ENCODE measurements around the gene OR5H1. TPM values are rescaled to one million over a fixed set of nuclear protein-coding genes. Genes with fewer than 3 reads are reported as not detected.

Gene OR5H1
- total RNA-seq, 6 donors from 2014 or later, result not detected

DNA sequence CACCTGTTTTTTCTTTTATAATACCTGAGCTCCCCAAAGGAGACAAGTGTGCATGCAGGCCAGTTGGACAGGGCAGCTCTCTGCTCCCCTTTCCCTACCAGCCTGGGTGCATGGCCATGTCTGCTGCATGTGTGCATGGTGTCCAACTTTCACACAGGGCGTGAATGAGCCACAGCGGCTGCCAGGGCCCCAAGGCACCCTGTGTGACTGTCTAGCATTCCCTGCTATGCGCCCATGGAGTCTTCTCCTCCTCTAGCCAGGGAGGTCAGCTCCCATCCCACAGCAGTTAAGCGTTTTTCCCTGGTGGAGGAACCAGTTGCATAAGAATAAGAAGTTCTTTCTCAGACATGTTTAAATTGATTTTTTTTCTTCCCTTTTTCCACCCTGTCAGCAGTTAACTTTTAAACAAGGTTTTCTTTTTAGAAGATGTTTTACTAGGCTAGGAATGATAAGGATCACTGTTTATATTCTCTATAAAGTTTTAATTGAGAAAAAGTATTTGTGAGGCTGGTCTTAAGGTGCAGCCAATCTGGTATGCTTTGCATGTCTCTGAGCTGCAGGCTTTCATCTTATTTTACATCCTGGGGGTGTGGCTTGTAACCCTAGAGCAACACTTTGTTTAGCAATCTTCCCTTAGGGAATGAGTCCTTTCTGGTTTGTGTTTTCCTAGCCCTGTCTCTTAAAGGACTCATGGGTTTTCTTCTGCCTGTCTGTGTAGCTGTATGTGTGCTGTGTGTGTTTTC is 20.5 kb upstream of the OR5H1 start:
- TF ChIP-seq POLR2AphosphoS5 (IDR thresholded peaks at IDR 0.05) (no peak), EP300 (IDR thresholded peaks at IDR 0.05) (no peak), POLR2A (IDR thresholded peaks at IDR 0.05) (no peak)
- TF ChIP-seq, protein P1, sequence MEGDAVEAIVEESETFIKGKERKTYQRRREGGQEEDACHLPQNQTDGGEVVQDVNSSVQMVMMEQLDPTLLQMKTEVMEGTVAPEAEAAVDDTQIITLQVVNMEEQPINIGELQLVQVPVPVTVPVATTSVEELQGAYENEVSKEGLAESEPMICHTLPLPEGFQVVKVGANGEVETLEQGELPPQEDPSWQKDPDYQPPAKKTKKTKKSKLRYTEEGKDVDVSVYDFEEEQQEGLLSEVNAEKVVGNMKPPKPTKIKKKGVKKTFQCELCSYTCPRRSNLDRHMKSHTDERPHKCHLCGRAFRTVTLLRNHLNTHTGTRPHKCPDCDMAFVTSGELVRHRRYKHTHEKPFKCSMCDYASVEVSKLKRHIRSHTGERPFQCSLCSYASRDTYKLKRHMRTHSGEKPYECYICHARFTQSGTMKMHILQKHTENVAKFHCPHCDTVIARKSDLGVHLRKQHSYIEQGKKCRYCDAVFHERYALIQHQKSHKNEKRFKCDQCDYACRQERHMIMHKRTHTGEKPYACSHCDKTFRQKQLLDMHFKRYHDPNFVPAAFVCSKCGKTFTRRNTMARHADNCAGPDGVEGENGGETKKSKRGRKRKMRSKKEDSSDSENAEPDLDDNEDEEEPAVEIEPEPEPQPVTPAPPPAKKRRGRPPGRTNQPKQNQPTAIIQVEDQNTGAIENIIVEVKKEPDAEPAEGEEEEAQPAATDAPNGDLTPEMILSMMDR (IDR thresholded peaks at IDR 0.05), result no peak
- DNase-seq, result peak in 1 of 2 donors; percentile 25
- no peak overlapping the region for H3K4me3 ChIP-seq
- no peak for ATAC-seq (ENCODE audit: low FRiP score in 2 of 2)
- H3K27me3 ChIP-seq, result no peaks in the 10 kb centered on the region
- H3K9me3 ChIP-seq, result peaks cover 0 to 18% (median 11%) of the 10 kb centered on the region in 4 donors
- no peaks in the 10 kb centered on the region for H3K4me1 ChIP-seq
- H3K36me3 ChIP-seq, result no peaks in the 10 kb centered on the region
- WGBS, 2 donors, result 88% methylated on average over 4 of the region's 4 CpGs
- H3K27ac ChIP-seq, result no peak overlapping the region

DNA sequence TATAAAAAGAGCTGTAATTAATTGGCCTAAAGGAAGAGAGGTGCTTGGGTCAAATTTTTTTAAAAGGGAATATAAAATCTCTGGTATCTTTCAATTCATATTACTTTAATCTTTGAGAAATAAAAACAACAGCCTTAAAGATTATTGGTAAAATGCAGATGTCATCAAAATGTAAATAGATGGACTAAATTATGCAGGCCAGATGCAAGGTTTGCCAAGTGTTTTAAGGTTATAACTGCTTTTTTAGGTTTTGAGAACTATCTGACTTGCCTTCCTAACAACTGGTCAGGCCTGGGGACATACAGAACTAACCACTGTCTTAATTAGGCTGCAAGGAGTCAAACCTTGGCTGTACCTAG is 20.0 kb upstream of the OR5H1 start:
- Histone ChIP-seq H3K36me3 (no peaks in the 10 kb centered on the region), H3K4me1 (no peaks in the 10 kb centered on the region), H3K27me3 (no peaks in the 10 kb centered on the region), H3K27ac (no peak overlapping the region), H3K9me3 (peaks cover 0 to 18% (median 11%) of the 10 kb centered on the region in 4 donors), H3K4me3 (no peak overlapping the region)
- no peak for DNase-seq
- ATAC-seq (ENCODE audit: low FRiP score in 2 of 2), result no peak
- no peak for TF ChIP-seq POLR2A (IDR thresholded peaks at IDR 0.05)
- no peak for TF ChIP-seq POLR2AphosphoS5 (IDR thresholded peaks at IDR 0.05)
- TF ChIP-seq EP300 (IDR thresholded peaks at IDR 0.05), result no peak
- TF ChIP-seq, protein P1 (IDR thresholded peaks at IDR 0.05), result no peak

DNA sequence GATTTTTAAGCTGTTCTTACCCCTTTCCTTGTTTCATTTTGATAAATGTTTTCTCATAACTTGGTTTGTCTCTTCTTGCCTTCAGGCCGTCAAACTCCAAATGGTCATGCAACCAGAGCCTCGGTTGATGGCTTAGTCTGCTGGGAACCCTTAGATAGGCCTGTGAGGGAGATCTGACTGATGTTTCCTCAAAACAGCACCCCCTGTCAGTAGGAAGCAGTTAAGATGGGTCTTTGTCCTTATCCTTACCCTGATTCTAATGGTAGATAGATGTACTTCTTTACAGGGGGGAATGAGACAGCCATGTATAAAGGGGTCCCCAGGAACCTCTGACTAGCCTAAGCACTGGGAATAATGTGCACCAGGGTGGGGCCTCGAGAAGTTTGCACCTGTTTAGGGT is 16.3 kb upstream of the OR5H1 start:
- Histone ChIP-seq H3K36me3 (no peaks in the 10 kb centered on the region), H3K27me3 (no peaks in the 10 kb centered on the region), H3K4me1 (no peaks in the 10 kb centered on the region), H3K27ac (no peak overlapping the region), H3K4me3 (no peak overlapping the region), H3K9me3 (peaks cover 0 to 18% (median 10%) of the 10 kb centered on the region in 4 donors)
- 71 to 72% methylated on average over 3 of the region's 3 CpGs for WGBS, 2 donors
- ATAC-seq (ENCODE audit: low FRiP score in 2 of 2) (no peak), DNase-seq (no peak)
- no peak for TF ChIP-seq POLR2A (IDR thresholded peaks at IDR 0.05)
- no peak for TF ChIP-seq EP300 (IDR thresholded peaks at IDR 0.05)
- TF ChIP-seq POLR2AphosphoS5 (IDR thresholded peaks at IDR 0.05), result no peak
- TF ChIP-seq, protein P1 (IDR thresholded peaks at IDR 0.05), result no peak

DNA sequence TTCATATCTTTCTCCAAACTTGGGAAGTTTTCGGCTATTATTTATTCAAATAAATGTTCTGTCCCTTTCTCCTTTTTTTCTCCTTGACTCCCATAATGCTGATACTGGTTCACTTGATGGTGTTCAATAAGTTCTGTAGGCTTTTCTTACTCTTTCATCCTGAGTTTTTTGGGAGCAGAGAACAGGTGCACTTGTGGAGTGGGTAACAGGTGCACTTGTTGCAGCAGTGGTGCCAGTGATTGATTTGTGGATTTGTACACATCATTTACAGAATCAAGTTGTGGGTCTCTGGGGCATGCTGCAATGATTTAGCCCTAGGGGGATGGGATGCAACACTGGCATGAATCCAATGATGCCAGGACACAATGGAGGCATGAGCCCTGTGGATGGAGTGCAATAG is 14.8 kb upstream of the OR5H1 start:
- no peak for ATAC-seq (ENCODE audit: low FRiP score in 2 of 2)
- 100% methylated on average over 1 of the region's 1 CpG for whole genome bisulfite sequencing, 2 donors
- no peak overlapping the region for H3K4me3 ChIP-seq

More for the DNA sequence above, 14.8 kb upstream of the OR5H1 start:
- DNase-seq, result no peak
- Histone ChIP-seq H3K4me1 (no peaks in the 10 kb centered on the region), H3K27ac (no peak overlapping the region), H3K9me3 (peaks cover 0 to 15% (median 8%) of the 10 kb centered on the region in 4 donors), H3K27me3 (no peaks in the 10 kb centered on the region), H3K36me3 (no peaks in the 10 kb centered on the region)
- TF ChIP-seq EP300 (IDR thresholded peaks at IDR 0.05), result no peak
- TF ChIP-seq POLR2AphosphoS5 (IDR thresholded peaks at IDR 0.05), result no peak
- TF ChIP-seq, protein P1 (IDR thresholded peaks at IDR 0.05), result no peak
- TF ChIP-seq POLR2A (IDR thresholded peaks at IDR 0.05), result no peak
